Measurements from ENCODE around the gene ZSWIM7. TPM values are rescaled to one million over a fixed set of nuclear protein-coding genes. Genes with fewer than 3 reads are reported as not detected.
A peak's percentile ranks its signal among the peaks of the same experiment; 100 is the strongest.

Gene ZSWIM7
- total and polyA plus RNA-seq, 2 of the 4 experiments (the other 2 are of a cell fraction), result 6.8 to 12.1 TPM

- H2BK20ac ChIP-seq (ENCODE audit: low read depth, low read length), result peak overlapping the region; percentile 99
- H2BK5ac ChIP-seq (ENCODE audit: low read depth, low read length, poor library complexity, severe bottlenecking), result peak overlapping the region; percentile 96
- peak overlapping the region; percentile 93; the same call in 1 of the 2 replicates for H3K23ac ChIP-seq (ENCODE audit: low read depth, low read length)
- peak overlapping the region; percentile 8 for H2AK9ac ChIP-seq (replicated peaks; ENCODE audit: low read depth, low read length, poor library complexity)
- dilution Hi-C loops (cut with HindIII; ENCODE audit: low sequenced_read_pairs, unreplicated experiment), result no loop called here
- peak overlapping the region; percentile 66 to 82 for H4K8ac ChIP-seq (ENCODE audit: low read depth in 2 of 2, low read length in 2 of 2)
- intact Hi-C loops (cut with micrococcal nuclease), result no loop called here
- peak overlapping the region; percentile 97 for H2AK5ac ChIP-seq (ENCODE audit: low read depth, low read length)
- H3K56ac ChIP-seq (ENCODE audit: extremely low read depth, insufficient read depth, low read length), result peak overlapping the region; percentile 77
- no TSS peak for BruUV-seq (replicated peaks)
- peak overlapping the region; percentile 97 for H3K14ac ChIP-seq (replicated peaks; ENCODE audit: low read depth, low read length)
- peaks cover 13 to 29% of the 10 kb centered on the region in 2 experiments; a peak in 3 of 4 replicates for H3K79me1 ChIP-seq (ENCODE audit: low read depth in 1 of 2, low read length in 2 of 2)
- no peaks in the 10 kb centered on the region for H3K9me3 ChIP-seq (ENCODE audit: control insufficient read depth, insufficient read depth, low read length)
- peak overlapping the region; percentile 95 for H2BK120ac ChIP-seq (ENCODE audit: low read depth, low read length)
- ChIA-PET POLR2A (ENCODE audit: unreplicated experiment) (interaction anchor here (1.1 kb wide), 1 partner anchor 9 kb away, joined by 5 read pairs; no protein-coding TSS in a partner anchor), CTCF (interaction anchor here (0.6 kb wide), 1 partner anchor 13 kb away, joined by 3 read pairs; no protein-coding TSS in a partner anchor)
- ATAC-seq (ENCODE audit: low read depth) (no peak), DNase-seq (no peak)
- peaks cover 7% of the 10 kb centered on the region for H4K20me1 ChIP-seq (ENCODE audit: insufficient read depth, low read length)
- H3K27me3 ChIP-seq (ENCODE audit: control insufficient read depth, insufficient read depth, low read length), result no peaks in the 10 kb centered on the region
- peak overlapping the region; percentile 97 for H3K18ac ChIP-seq (ENCODE audit: low read depth, low read length)
- peak overlapping the region; percentile 55 for H3K9ac ChIP-seq (ENCODE audit: low read depth, low read length)
- H2AFZ ChIP-seq (replicated peaks; ENCODE audit: low read length, poor library complexity), result peak overlapping the region; percentile 11
- peak overlapping the region; percentile 96 for H3K4ac ChIP-seq (ENCODE audit: low read depth, low read length)
- H3K4me1 ChIP-seq (ENCODE audit: control insufficient read depth, insufficient read depth, low read length), result peaks cover 22% of the 10 kb centered on the region
- no peak for TF ChIP-seq CEBPB (IDR thresholded peaks at IDR 0.05; ENCODE audit: low read depth, low read length)
- TF ChIP-seq CTCF (conservative IDR thresholded peaks at IDR 0.05; ENCODE audit: low read depth, low read length), result no peak
- no peak for TF ChIP-seq RCOR1 (IDR thresholded peaks at IDR 0.05; ENCODE audit: insufficient replicate concordance, low read length)
- TF ChIP-seq SMC3 (IDR thresholded peaks at IDR 0.05; ENCODE audit: low read depth, low read length), result no peak
- no peak for TF ChIP-seq CHD1 (IDR thresholded peaks at IDR 0.05; ENCODE audit: low read depth, low read length)
- no peak for TF ChIP-seq USF2 (IDR thresholded peaks at IDR 0.05; ENCODE audit: low read depth, low read length)
- TF ChIP-seq MAZ (IDR thresholded peaks at IDR 0.05; ENCODE audit: borderline replicate concordance, low read depth, low read length), result no peak
- H2BK15ac ChIP-seq (ENCODE audit: low read depth, low read length), result peak overlapping the region; percentile 88
- in situ Hi-C loops (cut with MboI; ENCODE audit: low sequenced_read_pairs), result loop anchor here (25.0 kb wide), 1 partner anchor 696 kb away; the partner anchor contains the start of gene PMP22
- H3K36me3 ChIP-seq (ENCODE audit: control insufficient read depth, insufficient read depth, low read length), result no peaks in the 10 kb centered on the region
- peak overlapping the region; percentile 89 for H4K5ac ChIP-seq (ENCODE audit: low read depth, low read length)
- peak overlapping the region; percentile 88; the same call in 1 of the 2 replicates for H3K4me2 ChIP-seq (ENCODE audit: low read depth, low read length)
- H4K91ac ChIP-seq (ENCODE audit: insufficient read depth, low read depth, low read length), result peak overlapping the region; percentile 93
- H3K27ac ChIP-seq (ENCODE audit: insufficient read depth, low read length), result peak overlapping the region; percentile 87
- H3K4me3 ChIP-seq (ENCODE audit: insufficient read depth, low read depth, low read length), result no peak overlapping the region
- 92% methylated on average over 4 of the region's 4 CpGs; no CpG with 5 or more reads in 1 of the 2 experiments for WGBS, 2 experiments (ENCODE audit: extremely low coverage in 2 of 2, insufficient read length in 1 of 2)
- H3K9me1 ChIP-seq (ENCODE audit: insufficient read depth, low read length), result peaks cover 14% of the 10 kb centered on the region
Measured at GRCh38 chr17:15958484-15958854, 41.0 kb downstream of the ZSWIM7 start.

Data from IMR-90 (cell line).